ENCODE data around the gene IL4R. TPM values are rescaled to one million over a fixed set of nuclear protein-coding genes. Genes with fewer than 3 reads are reported as not detected.

IL4R gene
- total and polyA plus RNA-seq, 2 of the 13 experiments (the other 11 are each of a cell fraction or from before 2014, with no cell fraction given): 15.9 to 49.6 TPM

- peak; percentile 99 for TF ChIP-seq ZGPAT (CRISPR knock-in tag; IDR thresholded peaks at IDR 0.05)
- TF ChIP-seq ZNF557 (CRISPR knock-in tag; IDR thresholded peaks at IDR 0.05): peak; percentile 90; the same call in 1 of the 2 replicates
- TF ChIP-seq MIER2 (CRISPR knock-in tag; IDR thresholded peaks at IDR 0.05): peak; percentile 83
- TF ChIP-seq ARNT2 (CRISPR knock-in tag; IDR thresholded peaks at IDR 0.05; ENCODE audit: low read depth): no peak
- no peak; the same call in 1 of the 2 replicates for TF ChIP-seq MBD4 (IDR thresholded peaks at IDR 0.05; ENCODE audit: borderline replicate concordance, low read length)
- TF ChIP-seq, protein P1, sequence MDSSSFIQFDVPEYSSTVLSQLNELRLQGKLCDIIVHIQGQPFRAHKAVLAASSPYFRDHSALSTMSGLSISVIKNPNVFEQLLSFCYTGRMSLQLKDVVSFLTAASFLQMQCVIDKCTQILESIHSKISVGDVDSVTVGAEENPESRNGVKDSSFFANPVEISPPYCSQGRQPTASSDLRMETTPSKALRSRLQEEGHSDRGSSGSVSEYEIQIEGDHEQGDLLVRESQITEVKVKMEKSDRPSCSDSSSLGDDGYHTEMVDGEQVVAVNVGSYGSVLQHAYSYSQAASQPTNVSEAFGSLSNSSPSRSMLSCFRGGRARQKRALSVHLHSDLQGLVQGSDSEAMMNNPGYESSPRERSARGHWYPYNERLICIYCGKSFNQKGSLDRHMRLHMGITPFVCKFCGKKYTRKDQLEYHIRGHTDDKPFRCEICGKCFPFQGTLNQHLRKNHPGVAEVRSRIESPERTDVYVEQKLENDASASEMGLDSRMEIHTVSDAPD (CRISPR knock-in tag; IDR thresholded peaks at IDR 0.05): peak; percentile 77; the same call in 1 of the 2 replicates
- TF ChIP-seq ZNF75D (CRISPR knock-in tag; IDR thresholded peaks at IDR 0.05; ENCODE audit: borderline replicate concordance): no peak
- TF ChIP-seq ZFP82 (CRISPR knock-in tag; IDR thresholded peaks at IDR 0.05; ENCODE audit: borderline replicate concordance): no peak
- no peak for TF ChIP-seq CAMTA2 (CRISPR knock-in tag; IDR thresholded peaks at IDR 0.05; ENCODE audit: borderline replicate concordance)
- TF ChIP-seq RFX1 (IDR thresholded peaks at IDR 0.05): no peak
- TF ChIP-seq SKIL (CRISPR knock-in tag; IDR thresholded peaks at IDR 0.05; ENCODE audit: borderline replicate concordance): peak; percentile 93
- TF ChIP-seq STAG1 (CRISPR knock-in tag; IDR thresholded peaks at IDR 0.05): peak; percentile 48; the same call in 1 of the 2 replicates
- TF ChIP-seq, protein P2, sequence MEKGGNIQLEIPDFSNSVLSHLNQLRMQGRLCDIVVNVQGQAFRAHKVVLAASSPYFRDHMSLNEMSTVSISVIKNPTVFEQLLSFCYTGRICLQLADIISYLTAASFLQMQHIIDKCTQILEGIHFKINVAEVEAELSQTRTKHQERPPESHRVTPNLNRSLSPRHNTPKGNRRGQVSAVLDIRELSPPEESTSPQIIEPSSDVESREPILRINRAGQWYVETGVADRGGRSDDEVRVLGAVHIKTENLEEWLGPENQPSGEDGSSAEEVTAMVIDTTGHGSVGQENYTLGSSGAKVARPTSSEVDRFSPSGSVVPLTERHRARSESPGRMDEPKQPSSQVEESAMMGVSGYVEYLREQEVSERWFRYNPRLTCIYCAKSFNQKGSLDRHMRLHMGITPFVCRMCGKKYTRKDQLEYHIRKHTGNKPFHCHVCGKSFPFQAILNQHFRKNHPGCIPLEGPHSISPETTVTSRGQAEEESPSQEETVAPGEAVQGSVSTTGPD (CRISPR knock-in tag; IDR thresholded peaks at IDR 0.05): no peak
- TF ChIP-seq, protein P3, sequence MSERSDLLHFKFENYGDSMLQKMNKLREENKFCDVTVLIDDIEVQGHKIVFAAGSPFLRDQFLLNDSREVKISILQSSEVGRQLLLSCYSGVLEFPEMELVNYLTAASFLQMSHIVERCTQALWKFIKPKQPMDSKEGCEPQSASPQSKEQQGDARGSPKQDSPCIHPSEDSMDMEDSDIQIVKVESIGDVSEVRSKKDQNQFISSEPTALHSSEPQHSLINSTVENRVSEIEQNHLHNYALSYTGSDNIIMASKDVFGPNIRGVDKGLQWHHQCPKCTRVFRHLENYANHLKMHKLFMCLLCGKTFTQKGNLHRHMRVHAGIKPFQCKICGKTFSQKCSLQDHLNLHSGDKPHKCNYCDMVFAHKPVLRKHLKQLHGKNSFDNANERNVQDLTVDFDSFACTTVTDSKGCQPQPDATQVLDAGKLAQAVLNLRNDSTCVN (CRISPR knock-in tag; IDR thresholded peaks at IDR 0.05; ENCODE audit: borderline replicate concordance): 0 out of 2 replicates have a peak, but pooled peaks have one; percentile 24
- TF ChIP-seq, protein P4, sequence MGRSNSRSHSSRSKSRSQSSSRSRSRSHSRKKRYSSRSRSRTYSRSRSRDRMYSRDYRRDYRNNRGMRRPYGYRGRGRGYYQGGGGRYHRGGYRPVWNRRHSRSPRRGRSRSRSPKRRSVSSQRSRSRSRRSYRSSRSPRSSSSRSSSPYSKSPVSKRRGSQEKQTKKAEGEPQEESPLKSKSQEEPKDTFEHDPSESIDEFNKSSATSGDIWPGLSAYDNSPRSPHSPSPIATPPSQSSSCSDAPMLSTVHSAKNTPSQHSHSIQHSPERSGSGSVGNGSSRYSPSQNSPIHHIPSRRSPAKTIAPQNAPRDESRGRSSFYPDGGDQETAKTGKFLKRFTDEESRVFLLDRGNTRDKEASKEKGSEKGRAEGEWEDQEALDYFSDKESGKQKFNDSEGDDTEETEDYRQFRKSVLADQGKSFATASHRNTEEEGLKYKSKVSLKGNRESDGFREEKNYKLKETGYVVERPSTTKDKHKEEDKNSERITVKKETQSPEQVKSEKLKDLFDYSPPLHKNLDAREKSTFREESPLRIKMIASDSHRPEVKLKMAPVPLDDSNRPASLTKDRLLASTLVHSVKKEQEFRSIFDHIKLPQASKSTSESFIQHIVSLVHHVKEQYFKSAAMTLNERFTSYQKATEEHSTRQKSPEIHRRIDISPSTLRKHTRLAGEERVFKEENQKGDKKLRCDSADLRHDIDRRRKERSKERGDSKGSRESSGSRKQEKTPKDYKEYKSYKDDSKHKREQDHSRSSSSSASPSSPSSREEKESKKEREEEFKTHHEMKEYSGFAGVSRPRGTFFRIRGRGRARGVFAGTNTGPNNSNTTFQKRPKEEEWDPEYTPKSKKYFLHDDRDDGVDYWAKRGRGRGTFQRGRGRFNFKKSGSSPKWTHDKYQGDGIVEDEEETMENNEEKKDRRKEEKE (IDR thresholded peaks at IDR 0.05): no peak
- peak; percentile 89 for TF ChIP-seq ZNF615 (CRISPR knock-in tag; IDR thresholded peaks at IDR 0.05; ENCODE audit: borderline replicate concordance)
These were observed 39.9 kb upstream of the IL4R start (continued) for GRCh38 chr16:27273670-27274423.

Measured in HepG2 (cell line).